SK-N-MC (cell line): ENCODE measurements around the gene ITPR2.

Experiments used
- DNase-seq: peaks from one replicate; pipeline ENCODE4 v3.0.0-alpha.2; 2011; ENCODE audit warnings: low read depth, low spot score
- H3K27ac ChIP-seq: fragments of 200-600 bp; sonication (generic); 2 replicates; pipeline ENCODE4 v1.5.1; 2016; ENCODE audit warnings: mixed run types
- H3K36me3 ChIP-seq: fragments of 200-600 bp; sonication (generic); 2 replicates; pipeline ENCODE4 v1.6.1; 2017; ENCODE audit warnings: antibody characterized with exemption, low read length, mixed read lengths; ENCODE audit not compliant: insufficient read depth
- H3K4me3 ChIP-seq: fragments of 200-600 bp; sonication (generic); 2 replicates; pipeline ENCODE4 v1.5.1; 2016
- H3K9ac ChIP-seq: fragments of 200-600 bp; sonication (generic); 2 replicates; pipeline ENCODE4 v1.8.0; 2017; ENCODE audit warnings: mixed run types, mixed read lengths; ENCODE audit not compliant: insufficient read length
- H3K9me3 ChIP-seq: fragments of 200-600 bp; sonication (generic); 2 replicates; pipeline ENCODE4 v1.6.1; 2017; ENCODE audit warnings: low read depth, mild to moderate bottlenecking, antibody characterized with exemption, low read length, moderate library complexity, mixed read lengths
- EZH2 ChIP-seq: fragments of 200-600 bp; sonication (generic); IDR thresholded peaks from one replicate; pipeline ENCODE4 v1.6.1; 2017; ENCODE audit warnings: antibody characterized with exemption
- FOXP2 ChIP-seq: optimal IDR thresholded peaks from 2 replicates; pipeline ENCODE3; 2011; ENCODE audit warnings: mild to moderate bottlenecking, moderate library complexity; ENCODE audit not compliant: insufficient read depth; ENCODE audit errors: extremely low read length, control extremely low read depth
- POLR2AphosphoS5 ChIP-seq: IDR thresholded peaks from 2 replicates; pipeline ENCODE4 v1.6.1; 2012; ENCODE audit warnings: mild to moderate bottlenecking, low read depth, low read length, borderline replicate concordance

Gene ITPR2

DNA sequence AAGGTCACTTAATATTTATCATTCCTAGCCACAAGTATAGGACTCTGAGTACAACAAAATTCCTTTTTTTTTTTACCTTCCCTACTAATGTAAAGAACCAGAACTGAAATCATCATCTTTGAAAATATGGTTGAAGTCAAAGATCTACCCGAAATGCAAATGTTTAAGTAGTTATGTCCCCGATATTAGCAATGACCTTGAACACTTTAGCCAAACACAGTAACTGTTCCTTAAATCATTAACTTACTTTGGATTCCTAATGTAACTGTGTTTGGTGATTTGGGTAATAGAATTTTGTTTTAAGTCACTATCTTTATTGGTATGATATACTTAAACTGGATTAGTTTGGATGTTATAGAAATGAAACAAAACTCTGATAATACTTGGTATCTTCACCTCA, 14.4 kb downstream of the ITPR2 start:
- no peak for DNase-seq
- H3K36me3 ChIP-seq, result no peaks in the 10 kb centered on the region
- no peaks in the 10 kb centered on the region for H3K9me3 ChIP-seq
- H3K4me3 ChIP-seq, result no peak overlapping the region
- no peak overlapping the region for H3K9ac ChIP-seq
- TF ChIP-seq EZH2, result no peak
- no peak for TF ChIP-seq POLR2AphosphoS5
- H3K27ac ChIP-seq, result no peak overlapping the region

DNA sequence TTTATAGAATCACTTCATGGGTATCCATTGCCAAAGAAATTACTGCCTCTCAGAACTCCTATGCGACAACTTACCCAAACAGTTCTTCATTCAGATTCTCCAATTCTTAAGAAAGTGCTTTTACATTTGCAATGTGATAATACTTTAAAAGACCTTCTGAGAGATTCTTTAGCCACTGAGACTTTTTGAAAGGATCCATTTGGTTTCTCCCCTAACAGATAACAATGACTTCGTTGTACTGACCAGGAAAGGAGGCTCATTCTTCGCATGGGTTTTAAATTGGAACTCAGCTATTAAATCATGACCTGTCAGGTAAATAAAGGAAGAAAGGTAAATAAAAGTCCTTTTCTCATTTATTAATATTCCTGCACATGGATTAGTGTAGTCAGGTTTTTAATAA, 14.8 kb downstream of the ITPR2 start:
- no peak for DNase-seq
- H3K4me3 ChIP-seq, result no peak overlapping the region
- no peaks in the 10 kb centered on the region for H3K9me3 ChIP-seq
- TF ChIP-seq POLR2AphosphoS5 (no peak), FOXP2 (no peak), EZH2 (no peak)
- no peaks in the 10 kb centered on the region for H3K36me3 ChIP-seq
- no peak overlapping the region for H3K27ac ChIP-seq
- no peak overlapping the region for H3K9ac ChIP-seq

DNA sequence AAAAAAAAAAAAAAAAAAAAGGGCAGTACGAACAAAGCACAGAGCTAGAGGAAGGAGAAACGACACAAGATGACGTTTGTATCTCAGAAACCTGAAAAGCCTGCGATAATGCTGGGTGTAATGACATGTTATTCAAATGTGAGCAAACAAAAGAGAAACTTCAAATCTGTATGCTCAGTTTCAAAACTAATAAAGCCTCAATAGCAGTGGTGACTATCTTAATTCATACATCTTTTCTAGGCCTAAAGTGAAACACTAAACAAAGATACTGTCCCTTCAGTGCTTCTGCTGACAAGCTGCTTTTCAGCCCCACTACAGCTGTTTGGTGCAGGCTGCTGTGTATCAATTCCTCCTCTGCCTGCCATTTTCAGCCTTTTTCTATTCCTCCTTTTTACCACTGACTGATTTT, 15.8 kb downstream of the ITPR2 start:
- H3K36me3 ChIP-seq, result no peaks in the 10 kb centered on the region

DNA sequence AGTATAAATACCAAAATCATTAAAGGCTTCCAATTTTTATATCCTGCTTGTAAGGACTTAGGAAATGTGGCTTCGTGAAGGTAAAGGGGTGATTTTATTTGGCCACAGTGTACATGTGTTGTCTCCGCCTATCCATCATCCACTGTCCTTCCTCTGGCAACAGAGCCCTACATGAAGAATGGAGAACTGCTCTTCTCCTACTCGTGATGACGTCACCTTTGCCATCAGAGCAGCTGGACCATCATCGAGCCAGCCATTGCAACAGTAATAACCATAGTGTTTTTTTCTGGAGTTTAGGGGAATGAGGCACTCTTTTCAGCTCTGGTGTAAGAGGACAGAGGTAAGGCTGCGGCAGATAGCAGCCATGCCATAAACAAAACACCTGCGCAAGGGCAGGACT, 19.2 kb downstream of the ITPR2 start:
- no peaks in the 10 kb centered on the region for H3K36me3 ChIP-seq
- no peak overlapping the region for H3K27ac ChIP-seq
- no peak for DNase-seq
- no peak overlapping the region for H3K9ac ChIP-seq
- no peaks in the 10 kb centered on the region for H3K9me3 ChIP-seq
- TF ChIP-seq POLR2AphosphoS5 (no peak), EZH2 (no peak), FOXP2 (no peak)
- H3K4me3 ChIP-seq, result no peak overlapping the region

More for the DNA sequence above, 15.8 kb downstream of the ITPR2 start:
- no peak overlapping the region for H3K27ac ChIP-seq
- no peaks in the 10 kb centered on the region for H3K9me3 ChIP-seq
- DNase-seq, result no peak
- TF ChIP-seq FOXP2, result no peak
- TF ChIP-seq EZH2, result no peak
- TF ChIP-seq POLR2AphosphoS5, result no peak
- H3K9ac ChIP-seq, result no peak overlapping the region
- H3K4me3 ChIP-seq, result no peak overlapping the region

DNA sequence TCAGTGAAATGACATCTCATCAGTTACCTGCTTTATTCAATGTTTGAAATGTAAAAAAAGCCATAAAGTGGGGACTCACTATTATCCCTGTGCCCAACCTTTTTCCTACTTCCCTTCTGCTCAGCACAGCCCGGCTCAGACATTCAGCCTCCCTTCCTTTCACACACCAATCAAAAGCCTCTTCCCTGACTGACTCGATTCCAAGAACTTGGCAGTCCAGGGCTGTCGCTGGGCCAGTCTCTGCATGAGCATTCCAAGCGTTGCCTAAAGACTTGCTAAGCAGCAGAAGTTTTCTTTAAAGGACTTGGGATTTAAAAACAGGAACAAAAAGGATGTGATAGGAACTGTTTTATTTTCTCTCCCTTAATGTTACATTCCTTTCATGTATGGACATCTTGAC, 22.7 kb downstream of the ITPR2 start:
- no peak overlapping the region for H3K4me3 ChIP-seq
- no peaks in the 10 kb centered on the region for H3K9me3 ChIP-seq
- no peak for DNase-seq
- H3K9ac ChIP-seq, result no peak overlapping the region
- no peaks in the 10 kb centered on the region for H3K36me3 ChIP-seq
- no peak overlapping the region for H3K27ac ChIP-seq
- TF ChIP-seq EZH2, result no peak
- TF ChIP-seq POLR2AphosphoS5, result no peak
- TF ChIP-seq FOXP2, result no peak

DNA sequence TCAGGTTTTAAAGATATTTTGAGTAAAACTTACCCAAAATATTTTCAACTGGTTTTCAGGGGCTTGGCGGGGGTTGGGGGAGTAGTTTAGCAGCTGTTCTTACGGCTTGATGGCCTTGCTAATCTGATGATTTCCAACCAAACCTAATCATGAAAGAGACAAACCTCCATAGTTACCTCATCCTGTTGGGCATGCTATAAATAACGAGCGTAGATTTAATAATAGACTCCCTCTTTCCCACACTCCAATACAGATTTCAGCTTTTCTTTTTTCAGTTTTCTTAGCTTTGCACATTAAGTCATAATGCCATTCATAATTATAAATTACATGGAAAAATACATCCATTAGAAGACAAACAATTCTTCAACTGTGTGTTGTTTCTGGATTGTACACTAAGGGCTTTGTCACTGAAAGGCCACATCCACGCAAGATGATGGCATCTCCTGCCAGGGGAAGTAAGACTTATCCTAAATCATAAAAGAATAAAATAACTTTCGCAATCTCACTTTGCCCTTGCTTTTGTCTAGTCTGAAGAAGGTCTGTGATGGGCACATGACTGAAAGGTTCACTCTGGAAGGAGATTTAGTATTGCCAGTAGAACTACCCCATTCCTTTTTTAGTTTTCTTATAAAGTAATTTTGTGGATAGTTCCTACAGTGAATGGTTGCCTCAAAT, 23.2 kb downstream of the ITPR2 start:
- no peaks in the 10 kb centered on the region for H3K9me3 ChIP-seq
- no peak for DNase-seq
- H3K27ac ChIP-seq, result no peak overlapping the region
- no peaks in the 10 kb centered on the region for H3K36me3 ChIP-seq
- TF ChIP-seq FOXP2, result no peak
- TF ChIP-seq POLR2AphosphoS5, result no peak
- no peak for TF ChIP-seq EZH2
- H3K9ac ChIP-seq, result no peak overlapping the region
- H3K4me3 ChIP-seq, result no peak overlapping the region

DNA sequence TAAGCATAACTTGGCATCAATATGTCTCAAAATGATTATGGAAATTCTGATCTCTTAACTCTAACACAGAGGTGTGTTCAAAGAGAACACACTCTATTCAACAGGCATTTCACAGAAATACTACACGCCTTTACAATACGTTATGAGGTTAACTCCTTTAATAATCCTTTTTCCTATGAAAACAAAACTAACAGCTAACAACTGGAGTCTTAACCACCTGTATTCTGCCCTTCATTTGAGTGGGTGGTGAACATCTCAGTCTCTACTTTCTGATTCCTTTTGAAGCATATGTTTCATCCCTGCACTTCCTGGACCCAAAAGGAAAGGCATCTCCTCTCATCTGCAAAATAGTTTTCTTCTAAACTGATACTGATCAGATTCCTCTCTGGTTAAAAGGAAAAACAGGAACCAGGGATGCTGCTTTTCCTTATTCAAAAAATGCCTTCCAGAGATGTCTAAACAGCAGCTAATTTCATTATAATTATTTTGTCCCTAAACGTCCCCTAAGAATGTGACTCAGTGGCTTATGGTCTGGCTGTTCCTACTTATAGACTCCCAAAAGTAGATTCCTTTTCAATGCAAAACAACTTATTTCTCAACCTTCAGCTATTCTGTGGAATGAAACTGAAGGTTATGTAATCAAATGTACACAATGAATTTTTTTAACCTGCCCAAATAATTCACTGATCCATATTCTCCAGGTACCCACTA, 24.1 kb downstream of the ITPR2 start:
- no peak for DNase-seq
- no peak overlapping the region for H3K27ac ChIP-seq
- H3K9me3 ChIP-seq, result no peaks in the 10 kb centered on the region
- H3K9ac ChIP-seq, result no peak overlapping the region
- TF ChIP-seq FOXP2 (no peak), EZH2 (no peak)
- no peaks in the 10 kb centered on the region for H3K36me3 ChIP-seq
- no peak overlapping the region for H3K4me3 ChIP-seq

DNA sequence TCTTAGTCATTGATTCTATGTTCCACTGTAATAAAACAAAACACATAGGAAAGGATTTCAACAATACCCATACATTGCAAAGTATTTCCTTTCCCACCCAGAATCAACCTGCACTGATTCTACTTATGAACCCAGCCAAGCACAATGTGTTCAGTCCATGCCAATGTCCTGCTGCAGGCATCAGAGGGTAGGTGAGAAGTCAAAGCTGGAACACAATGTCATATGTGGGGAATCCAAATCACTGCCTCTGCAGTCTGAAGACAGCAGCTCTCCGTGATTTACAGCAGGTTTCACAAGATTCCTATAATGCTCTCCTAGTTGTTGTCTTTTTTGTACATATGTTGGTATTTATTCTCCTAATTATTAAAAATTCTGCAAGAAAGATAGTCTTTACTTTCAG, 25.7 kb downstream of the ITPR2 start:
- no peak for TF ChIP-seq EZH2
- TF ChIP-seq POLR2AphosphoS5, result no peak
- TF ChIP-seq FOXP2, result no peak
- Histone ChIP-seq H3K9ac (no peak overlapping the region), H3K9me3 (no peaks in the 10 kb centered on the region), H3K27ac (no peak overlapping the region), H3K4me3 (no peak overlapping the region), H3K36me3 (no peaks in the 10 kb centered on the region)
- no peak for DNase-seq

DNA sequence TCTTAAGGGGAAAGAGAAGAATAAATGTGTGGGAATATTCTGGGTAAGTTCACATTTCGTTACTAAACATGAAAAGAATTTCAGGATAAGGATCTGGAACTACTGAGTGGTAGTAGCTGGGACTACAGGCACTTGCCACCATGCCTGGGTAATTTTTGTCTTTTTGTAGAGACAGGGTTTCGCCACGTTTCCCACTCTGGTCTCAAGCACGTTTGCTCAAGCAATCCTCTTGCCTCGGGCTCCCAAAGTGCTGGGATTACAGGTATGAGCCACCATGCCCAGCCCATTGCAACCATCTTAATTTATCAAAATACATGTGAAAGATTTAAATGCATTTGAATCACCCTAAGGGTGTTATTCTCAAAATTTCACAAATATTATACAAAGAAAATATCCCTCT, 26.4 kb downstream of the ITPR2 start:
- H3K9me3 ChIP-seq, result no peaks in the 10 kb centered on the region
- no peaks in the 10 kb centered on the region for H3K36me3 ChIP-seq
- H3K4me3 ChIP-seq, result no peak overlapping the region
- no peak overlapping the region for H3K9ac ChIP-seq
- H3K27ac ChIP-seq, result no peak overlapping the region
- DNase-seq, result no peak
- TF ChIP-seq POLR2AphosphoS5, result no peak
- TF ChIP-seq FOXP2, result no peak
- no peak for TF ChIP-seq EZH2
